HT1080 (cell line): ENCODE measurements around the gene PTPRG. TPM values are rescaled to one million over a fixed set of nuclear protein-coding genes. Genes with fewer than 3 reads are reported as not detected.
A peak's percentile ranks its signal among the peaks of the same experiment; 100 is the strongest.
"Not testable (repeated sequence)": the region's sequence is repeated elsewhere in the genome, so short reads cannot be mapped to it uniquely, and the experiment has no call there.

ENCODE experiments used
- DNase-seq: peaks from one replicate; pipeline ENCODE4 v3.0.0-alpha.2; 2015; ENCODE audit warnings: low read depth
- total RNA-seq: library from RNA; depleted of rRNA; stranded (reverse); fragments of >200 nt; shearing (Covaris generic); gene quantifications from 2 replicates; pipeline ENCODE4 v1.2.3, GENCODE V29; 2014

Gene PTPRG
- total RNA-seq, 1 experiment from 2014 or later = 41.1 TPM

GRCh38 chr3:62036726-62037125 lies 475.4 kb downstream of the PTPRG start:
- no peak for DNase-seq

- DNase-seq = not testable (repeated sequence)
Measured at GRCh38 chr3:62038798-62039197, 477.4 kb downstream of the PTPRG start.

- DNase-seq = no peak
Measured at GRCh38 chr3:62039586-62039985, 478.2 kb downstream of the PTPRG start.

GRCh38 chr3:62041681-62042080 lies 480.3 kb downstream of the PTPRG start:
- DNase-seq = peak; percentile 12

- no peak for DNase-seq
Measured at GRCh38 chr3:62044874-62045411, 483.6 kb downstream of the PTPRG start.

- peak; percentile 68 for DNase-seq
Measured at GRCh38 chr3:62046326-62046725, 485.0 kb downstream of the PTPRG start.

- DNase-seq = no peak
Measured at GRCh38 chr3:62048577-62048976, 487.2 kb downstream of the PTPRG start.

GRCh38 chr3:62049033-62049432 lies 487.7 kb downstream of the PTPRG start:
- DNase-seq = no peak

- peak; percentile 21 for DNase-seq
Measured at GRCh38 chr3:62051506-62051905, 490.1 kb downstream of the PTPRG start.

GRCh38 chr3:62052331-62052730 lies 491.0 kb downstream of the PTPRG start:
- no peak for DNase-seq

- DNase-seq = no peak
Measured at GRCh38 chr3:62056658-62057057, 495.3 kb downstream of the PTPRG start.

- DNase-seq = no peak
Measured at GRCh38 chr3:62057339-62058047, 496.1 kb downstream of the PTPRG start.

- no peak for DNase-seq
Measured at GRCh38 chr3:62065985-62066693, 504.8 kb downstream of the PTPRG start.

GRCh38 chr3:62068337-62068736 lies 507.0 kb downstream of the PTPRG start:
- no peak for DNase-seq

GRCh38 chr3:62070891-62071290 lies 509.5 kb downstream of the PTPRG start:
- DNase-seq = no peak

- no peak for DNase-seq
Measured at GRCh38 chr3:62073038-62073437, 511.7 kb downstream of the PTPRG start.

- peak; percentile 75 for DNase-seq
Measured at GRCh38 chr3:62084558-62084957, 523.2 kb downstream of the PTPRG start.

- no peak for DNase-seq
Measured at GRCh38 chr3:62088472-62089104, 527.2 kb downstream of the PTPRG start.

- no peak for DNase-seq
Measured at GRCh38 chr3:62090066-62090465, 528.7 kb downstream of the PTPRG start.

- no peak for DNase-seq
Measured at GRCh38 chr3:62090519-62090918, 529.1 kb downstream of the PTPRG start.

GRCh38 chr3:62093025-62093424 lies 531.7 kb downstream of the PTPRG start:
- DNase-seq = no peak

- DNase-seq = no peak
Measured at GRCh38 chr3:62094461-62094860, 533.1 kb downstream of the PTPRG start.
